Transverse colon (tissue), 4 donors: ENCODE results near the gene INSYN2B. TPM values are rescaled to one million over a fixed set of nuclear protein-coding genes. Genes with fewer than 3 reads are reported as not detected.

Source experiments
- DNase-seq: peaks from one replicate; pipeline ENCODE4 v3.0.0-alpha.2; 2019
- H3K27ac ChIP-seq, 4 donors: fragments of 200-600 bp; sonication (generic); 2 replicates each; pipeline ENCODE4 v1.5.1; 2016 to 2018; ENCODE audit warnings: inconsistent platforms in 4 of 4
- H3K27me3 ChIP-seq: fragments of 200-600 bp; sonication (generic); 2 replicates; pipeline ENCODE4 v1.5.1; 2017; ENCODE audit warnings: inconsistent platforms
- H3K36me3 ChIP-seq, 4 donors: fragments of 200-600 bp; sonication (generic); 2 replicates each; pipeline ENCODE4 v1.5.1; 2017 to 2019; ENCODE audit warnings: inconsistent platforms in 4 of 4
- H3K4me1 ChIP-seq, 4 donors: fragments of 200-600 bp; sonication (generic); 2 replicates each; pipeline ENCODE4 v1.5.1; 2017 to 2020; ENCODE audit warnings: inconsistent platforms in 4 of 4
- H3K4me3 ChIP-seq, 4 donors: fragments of 200-600 bp; sonication (generic); 1 replicate in 1 of 4; 2 replicates in 3 of 4; pipeline versions ENCODE4 v1.5.1 to v1.6.1; 2017 to 2019; ENCODE audit warnings: inconsistent platforms in 4 of 4
- H3K9me3 ChIP-seq, 2 donors: fragments of 200-600 bp; sonication (generic); 2 replicates each; pipeline ENCODE4 v1.5.1; 2017 to 2019; ENCODE audit warnings: inconsistent platforms in 2 of 2
- EP300 ChIP-seq: sonication (generic); formaldehyde crosslinking; IDR thresholded peaks from one replicate; pipeline ENCODE4 v1.6.1; 2017; ENCODE audit warnings: antibody characterized with exemption, low read depth
- POLR2A ChIP-seq: fragments of 450-650 bp; IDR thresholded peaks from one replicate; pipeline ENCODE4 v1.6.1; 2016; ENCODE audit warnings: antibody characterized with exemption, mild to moderate bottlenecking, moderate library complexity
- POLR2AphosphoS5 ChIP-seq, 3 donors: sonication (generic); formaldehyde crosslinking; IDR thresholded peaks; one replicate each; pipeline ENCODE4 v1.6.1; 2016; ENCODE audit warnings: antibody characterized with exemption in 3 of 3
- WGBS, 2 donors: methylation state at CpG; one replicate each; pipeline ENCODE4 v1.1.5; 2018; ENCODE audit warnings: low coverage in 1 of 2; 5-methylcytosine and 5-hydroxymethylcytosine counted together
- in situ Hi-C, 4 donors: fragments of 200-750 bp; cut with MboI; loops; one replicate each; pipeline versions ENCODE4 v1.15.0 to v1.15.1; 2017; ENCODE audit warnings: low sequenced_read_pairs in 3 of 4, low pct_ligation_motif_present in 1 of 4, low pct_unique_long_range_greater_than_20kb in 1 of 4
- intact Hi-C: fragments of 100-400 bp; cut with DNase I; formaldehyde crosslinking; loops from one replicate; pipeline ENCODE4 v1.15.1; 2023; ENCODE audit warnings: low total_unique reads
- total RNA-seq, 4 donors: library from RNA; depleted of rRNA; stranded (reverse); fragments of >200 nt; gene quantifications; one replicate each; pipeline ENCODE4 v1.1.0, GENCODE V29; 2016
- TF ChIP-seq, protein P1 (sequence below), 5 experiments: fragments of 200-600 bp in 3 of 5; fragments of 450-650 bp in 2 of 5; sonication (generic) in 3 of 5; IDR thresholded peaks; 1 replicate in 2 of 5; 2 replicates in 3 of 5; pipeline ENCODE4 v1.5.1; 2016 to 2017; ENCODE audit warnings: antibody characterized with exemption in 5 of 5, inconsistent platforms in 3 of 5, mild to moderate bottlenecking in 2 of 5, moderate library complexity in 1 of 5

INSYN2B gene
- total RNA-seq, 4 donors from 2014 or later = not detected

DNA sequence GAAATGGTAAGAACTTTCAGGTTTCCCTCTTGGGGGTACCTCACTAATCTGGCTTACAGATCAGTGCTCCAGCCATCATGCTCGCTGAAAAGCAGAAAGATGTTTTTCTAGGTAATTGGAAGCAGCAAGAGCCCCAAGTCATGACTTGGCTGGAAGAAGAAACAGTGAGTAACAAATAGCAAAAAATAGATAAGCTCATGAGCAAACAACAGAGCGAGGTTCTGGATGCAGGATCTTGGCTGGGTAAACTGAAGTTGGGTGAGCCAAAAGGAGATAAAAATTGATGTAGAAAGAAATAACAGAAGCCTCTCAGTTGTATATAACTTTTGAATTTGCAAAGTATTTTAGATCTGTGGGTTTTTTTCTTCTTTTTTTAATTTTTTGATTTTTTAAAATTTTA is 110.1 kb downstream of the INSYN2B start:
- Histone ChIP-seq H3K36me3 (no peaks in the 10 kb centered on the region), H3K9me3 (no peaks in the 10 kb centered on the region), H3K4me3 (no peak overlapping the region), H3K27me3 (no peaks in the 10 kb centered on the region), H3K4me1 (no peaks in the 10 kb centered on the region), H3K27ac (no peak overlapping the region)
- no peak for TF ChIP-seq POLR2A
- no peak for TF ChIP-seq POLR2AphosphoS5 (IDR thresholded peaks at IDR 0.05)
- TF ChIP-seq, protein P1, sequence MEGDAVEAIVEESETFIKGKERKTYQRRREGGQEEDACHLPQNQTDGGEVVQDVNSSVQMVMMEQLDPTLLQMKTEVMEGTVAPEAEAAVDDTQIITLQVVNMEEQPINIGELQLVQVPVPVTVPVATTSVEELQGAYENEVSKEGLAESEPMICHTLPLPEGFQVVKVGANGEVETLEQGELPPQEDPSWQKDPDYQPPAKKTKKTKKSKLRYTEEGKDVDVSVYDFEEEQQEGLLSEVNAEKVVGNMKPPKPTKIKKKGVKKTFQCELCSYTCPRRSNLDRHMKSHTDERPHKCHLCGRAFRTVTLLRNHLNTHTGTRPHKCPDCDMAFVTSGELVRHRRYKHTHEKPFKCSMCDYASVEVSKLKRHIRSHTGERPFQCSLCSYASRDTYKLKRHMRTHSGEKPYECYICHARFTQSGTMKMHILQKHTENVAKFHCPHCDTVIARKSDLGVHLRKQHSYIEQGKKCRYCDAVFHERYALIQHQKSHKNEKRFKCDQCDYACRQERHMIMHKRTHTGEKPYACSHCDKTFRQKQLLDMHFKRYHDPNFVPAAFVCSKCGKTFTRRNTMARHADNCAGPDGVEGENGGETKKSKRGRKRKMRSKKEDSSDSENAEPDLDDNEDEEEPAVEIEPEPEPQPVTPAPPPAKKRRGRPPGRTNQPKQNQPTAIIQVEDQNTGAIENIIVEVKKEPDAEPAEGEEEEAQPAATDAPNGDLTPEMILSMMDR (IDR thresholded peaks at IDR 0.05) = no peak
- no peak for TF ChIP-seq EP300
- DNase-seq = no peak
- in situ Hi-C loops (no loop called here), intact Hi-C loops (no loop called here)
- WGBS, 2 donors = 40 to 72% methylated on average over 2 of the region's 2 CpGs

DNA sequence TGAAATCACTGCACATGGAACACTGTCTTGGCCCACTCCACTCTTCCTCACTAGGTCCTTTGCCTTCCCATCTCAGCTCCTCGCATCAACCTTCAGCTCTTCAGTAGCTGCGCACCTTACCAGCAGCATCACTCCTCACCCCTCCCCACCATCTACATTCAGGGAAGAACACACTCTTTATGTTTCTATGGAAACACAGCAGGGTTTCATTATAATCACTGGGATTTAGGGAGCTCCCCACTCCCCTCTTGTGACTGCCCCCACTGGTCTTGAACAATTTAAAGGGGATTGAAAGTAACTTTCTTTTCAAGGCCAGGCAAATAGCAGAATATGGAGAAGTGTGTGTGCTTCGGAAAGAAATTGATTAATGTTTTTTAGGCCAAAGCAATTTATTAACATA is 111.2 kb downstream of the INSYN2B start:
- H3K27me3 ChIP-seq = no peaks in the 10 kb centered on the region
- intact Hi-C loops (no loop called here), in situ Hi-C loops (no loop called here)
- no peaks in the 10 kb centered on the region for H3K4me1 ChIP-seq
- 83 to 88% methylated on average over 3 of the region's 3 CpGs for WGBS, 2 donors
- H3K27ac ChIP-seq = no peak overlapping the region
- no peaks in the 10 kb centered on the region for H3K36me3 ChIP-seq
- H3K4me3 ChIP-seq = no peak overlapping the region
- no peaks in the 10 kb centered on the region for H3K9me3 ChIP-seq
- DNase-seq = no peak
- no peak for TF ChIP-seq EP300

DNA sequence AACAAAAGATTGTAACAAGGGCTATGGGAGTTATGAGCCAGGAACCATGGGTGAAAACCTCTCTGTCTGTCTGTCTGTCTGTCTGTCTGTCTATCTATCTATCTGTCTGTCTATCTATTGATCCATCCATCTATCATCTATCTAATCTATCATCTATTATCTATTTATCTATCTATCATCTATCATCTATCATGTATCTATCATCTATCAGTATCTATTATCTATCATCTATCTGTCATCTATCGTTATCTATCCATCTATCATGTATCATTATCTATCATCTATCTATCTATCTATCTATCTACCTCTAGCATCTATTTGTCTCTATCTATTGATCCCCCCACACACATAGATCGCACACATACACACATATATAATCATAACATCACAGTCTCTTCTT is 112.9 kb downstream of the INSYN2B start:
- in situ Hi-C loops = no loop called here
- no peaks in the 10 kb centered on the region for H3K4me1 ChIP-seq
- no peak overlapping the region for H3K27ac ChIP-seq
- WGBS, 2 donors = 92 to 97% methylated on average over 2 of the region's 2 CpGs
- H3K36me3 ChIP-seq = no peaks in the 10 kb centered on the region
- no peak overlapping the region for H3K4me3 ChIP-seq
- intact Hi-C loops = no loop called here
- H3K27me3 ChIP-seq = no peaks in the 10 kb centered on the region
- TF ChIP-seq EP300 = no peak
- no peak for TF ChIP-seq POLR2A
- TF ChIP-seq, protein P1 (IDR thresholded peaks at IDR 0.05) = no peak
- no peak for TF ChIP-seq POLR2AphosphoS5 (IDR thresholded peaks at IDR 0.05)
- no peaks in the 10 kb centered on the region for H3K9me3 ChIP-seq
- no peak for DNase-seq

DNA sequence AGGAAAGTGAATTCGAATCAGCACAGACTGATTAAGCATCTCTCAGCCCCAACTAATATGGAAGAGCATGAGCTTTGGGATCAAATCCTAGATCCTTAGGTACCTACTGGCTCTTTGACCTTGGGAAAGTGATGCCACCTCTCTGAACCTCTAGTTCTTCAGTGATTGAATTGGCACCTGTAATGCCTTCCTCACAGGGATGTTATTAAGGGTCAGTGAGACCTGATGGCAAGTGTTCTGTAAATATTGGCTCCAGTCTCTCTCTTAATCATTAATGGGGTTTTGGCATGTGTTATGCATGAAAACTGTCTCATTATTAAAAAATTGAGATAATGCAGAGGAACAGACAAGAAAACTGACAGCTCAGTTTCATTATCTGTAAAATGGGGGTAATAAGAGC is 115.8 kb downstream of the INSYN2B start:
- no peak for DNase-seq
- Histone ChIP-seq H3K36me3 (no peaks in the 10 kb centered on the region), H3K27ac (no peak overlapping the region), H3K27me3 (no peaks in the 10 kb centered on the region), H3K4me1 (no peaks in the 10 kb centered on the region), H3K4me3 (no peak overlapping the region), H3K9me3 (no peaks in the 10 kb centered on the region)
- WGBS, 2 donors = 96% methylated on average over 1 of the region's 1 CpG; no CpG with 5 or more reads in 1 of the 2 donors
- TF ChIP-seq, protein P1 (IDR thresholded peaks at IDR 0.05) = no peak
- TF ChIP-seq EP300 (no peak), POLR2AphosphoS5 (IDR thresholded peaks at IDR 0.05) (no peak), POLR2A (no peak)
- in situ Hi-C loops (no loop called here), intact Hi-C loops (no loop called here)

DNA sequence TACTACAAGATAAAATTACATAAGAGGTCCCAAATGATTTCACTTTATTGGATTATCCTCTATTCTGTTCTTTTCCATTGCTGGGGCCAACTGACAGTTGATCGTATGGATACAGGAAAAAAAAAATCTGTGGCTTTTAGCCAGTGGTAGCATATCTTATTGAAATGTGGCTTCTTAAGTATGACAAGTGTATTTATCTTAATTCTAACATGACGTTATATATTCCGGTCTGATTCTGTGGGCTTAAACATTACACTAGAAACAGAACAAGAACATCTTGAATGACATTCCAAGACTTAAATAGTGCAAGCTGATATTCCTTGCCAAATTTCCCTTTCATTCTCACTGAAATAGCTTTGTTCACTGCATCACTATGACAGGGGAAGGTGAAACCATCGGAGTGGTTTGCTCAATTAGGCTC is 117.9 kb downstream of the INSYN2B start:
- in situ Hi-C loops (no loop called here), intact Hi-C loops (no loop called here)
- no peak overlapping the region for H3K27ac ChIP-seq
- 69 to 70% methylated on average over 4 of the region's 4 CpGs for WGBS, 2 donors
- H3K9me3 ChIP-seq = no peaks in the 10 kb centered on the region
- H3K36me3 ChIP-seq = no peaks in the 10 kb centered on the region
- no peak for TF ChIP-seq POLR2AphosphoS5 (IDR thresholded peaks at IDR 0.05)
- TF ChIP-seq EP300 = no peak
- TF ChIP-seq, protein P1 (IDR thresholded peaks at IDR 0.05) = no peak
- TF ChIP-seq POLR2A = no peak
- H3K4me3 ChIP-seq = no peak overlapping the region
- no peaks in the 10 kb centered on the region for H3K27me3 ChIP-seq
- no peak for DNase-seq
- no peaks in the 10 kb centered on the region for H3K4me1 ChIP-seq
